Middle frontal gyrus (tissue), 1 donor: Measurements from ENCODE around the gene OR1N2.
"Not testable (repeated sequence)": the region's sequence is repeated elsewhere in the genome, so short reads cannot be mapped to it uniquely, and the experiment has no call there.

Source experiments
- DNase-seq: peaks from one replicate; pipeline ENCODE4 v3.0.0-alpha.2; 2015; ENCODE audit warnings: low spot score; ENCODE audit errors: extremely low spot score

Gene OR1N2, protein sequence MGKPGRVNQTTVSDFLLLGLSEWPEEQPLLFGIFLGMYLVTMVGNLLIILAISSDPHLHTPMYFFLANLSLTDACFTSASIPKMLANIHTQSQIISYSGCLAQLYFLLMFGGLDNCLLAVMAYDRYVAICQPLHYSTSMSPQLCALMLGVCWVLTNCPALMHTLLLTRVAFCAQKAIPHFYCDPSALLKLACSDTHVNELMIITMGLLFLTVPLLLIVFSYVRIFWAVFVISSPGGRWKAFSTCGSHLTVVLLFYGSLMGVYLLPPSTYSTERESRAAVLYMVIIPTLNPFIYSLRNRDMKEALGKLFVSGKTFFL

GRCh38 chr9:122552812-122553211, at the start of gene OR1N2:
TSS of gene OR1N2 (plus strand) at chr9:122553112. CDS start at chr9:122553212, 100 bp downstream.
- no peak for DNase-seq

GRCh38 chr9:122506964-122507363, 45.9 kb upstream of the OR1N2 start:
- no peak for DNase-seq

DNA sequence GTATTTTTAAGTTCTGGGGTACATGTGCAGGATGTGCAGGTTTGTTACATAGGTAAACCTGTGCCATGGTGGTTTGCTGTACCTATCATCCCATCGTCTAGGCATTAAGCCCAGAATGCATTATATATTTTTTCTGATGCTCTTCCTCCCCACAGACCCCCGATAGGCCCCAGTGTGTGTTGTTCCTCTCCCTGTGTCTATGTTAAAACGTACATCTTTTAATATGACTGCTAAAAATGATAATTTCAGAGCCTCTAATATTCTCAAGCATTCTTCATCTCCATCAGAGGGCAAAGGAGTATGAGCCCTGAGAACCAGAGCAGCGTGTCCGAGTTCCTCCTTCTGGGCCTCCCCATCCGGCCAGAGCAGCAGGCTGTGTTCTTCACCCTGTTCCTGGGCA, 42.4 kb upstream of the OR1N2 start, which contains the start of gene OR1J2:
OR1J2 (plus strand) TSS at position 301 of the 400 bp plus-strand sequence; CDS start at position 301, 0 bp downstream.
- no peak for DNase-seq

DNA sequence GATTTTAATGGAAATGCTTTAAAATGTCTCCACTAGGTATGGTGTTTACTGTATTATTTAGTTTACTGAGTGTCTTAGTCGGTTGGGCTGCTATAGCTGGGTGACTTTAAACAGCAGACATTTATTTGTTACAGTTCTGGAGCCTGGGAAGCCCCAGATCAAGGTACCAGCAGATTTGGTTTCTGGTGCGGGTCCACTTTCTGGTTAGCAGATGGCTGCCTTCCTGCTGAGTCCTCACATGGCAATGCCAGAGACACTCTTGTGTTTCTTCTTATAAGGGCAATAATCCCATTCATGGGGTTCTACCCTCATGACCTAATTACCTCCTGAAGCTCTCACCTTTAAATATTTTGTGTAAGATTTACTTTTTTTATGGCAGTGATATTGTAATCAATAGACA, 34.7 kb upstream of the OR1N2 start:
- DNase-seq, result no peak

GRCh38 chr9:122518841-122519240, 34.1 kb upstream of the OR1N2 start, which contains the start of gene OR1J4:
TSS of gene OR1J4 (plus strand) at chr9:122519141. CDS start at chr9:122519141, 0 bp downstream.
- DNase-seq, result no peak

- DNase-seq, result no peak
Observed at GRCh38 chr9:122519376-122519775, 33.5 kb upstream of the OR1N2 start.

- no peak for DNase-seq
Observed at GRCh38 chr9:122526602-122527001, 26.3 kb upstream of the OR1N2 start.

GRCh38 chr9:122527193-122527592, 25.7 kb upstream of the OR1N2 start, which contains the start of gene OR1N1:
TSS of gene OR1N1 (minus strand) at chr9:122527293. CDS start at chr9:122527293, 0 bp downstream.
- DNase-seq, result no peak

GRCh38 chr9:122531157-122531556, 21.8 kb upstream of the OR1N2 start:
- not testable (repeated sequence) for DNase-seq

GRCh38 chr9:122536134-122536533, 16.8 kb upstream of the OR1N2 start:
- no peak for DNase-seq

- not testable (repeated sequence) for DNase-seq
Observed at GRCh38 chr9:122537066-122537465, 15.8 kb upstream of the OR1N2 start.

DNA sequence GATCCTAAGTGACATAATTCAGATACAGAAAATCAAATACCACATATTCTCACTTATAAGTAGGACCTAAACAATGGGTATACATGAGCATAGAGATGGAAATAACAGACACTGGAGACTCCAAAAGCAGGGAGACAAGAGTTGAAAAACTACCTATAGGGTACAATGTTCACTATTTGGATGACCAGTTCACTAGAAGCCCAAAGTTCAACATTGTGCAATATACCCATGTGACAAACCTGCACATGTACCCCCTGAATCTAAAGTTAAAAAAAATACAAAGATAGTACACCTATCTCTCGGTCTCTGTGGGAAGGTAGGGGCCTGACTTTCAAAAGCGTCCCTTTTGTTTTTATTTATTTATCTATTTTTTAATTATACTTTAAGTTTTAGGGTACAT, 14.2 kb upstream of the OR1N2 start:
- DNase-seq, result no peak

DNA sequence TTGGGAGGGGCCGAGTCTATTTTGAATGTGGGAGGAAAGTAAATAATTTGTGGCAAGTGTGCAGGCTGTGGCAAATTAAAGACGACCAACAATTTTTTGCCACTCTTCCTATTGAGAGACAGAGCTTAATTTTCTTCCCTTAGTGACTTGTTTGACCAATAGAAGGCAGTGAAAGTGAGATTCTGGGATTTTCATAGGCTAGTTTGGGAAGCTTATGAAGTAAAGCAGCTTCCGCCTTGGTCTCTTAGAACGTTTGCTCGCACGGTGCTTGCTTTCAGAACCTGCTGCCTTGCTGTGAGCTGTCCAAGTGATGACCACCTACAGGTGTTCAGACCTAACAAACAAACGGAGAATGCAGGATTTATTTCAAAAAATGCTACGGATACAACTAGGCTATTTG, 6.7 kb upstream of the OR1N2 start:
- DNase-seq, result no peak

DNA sequence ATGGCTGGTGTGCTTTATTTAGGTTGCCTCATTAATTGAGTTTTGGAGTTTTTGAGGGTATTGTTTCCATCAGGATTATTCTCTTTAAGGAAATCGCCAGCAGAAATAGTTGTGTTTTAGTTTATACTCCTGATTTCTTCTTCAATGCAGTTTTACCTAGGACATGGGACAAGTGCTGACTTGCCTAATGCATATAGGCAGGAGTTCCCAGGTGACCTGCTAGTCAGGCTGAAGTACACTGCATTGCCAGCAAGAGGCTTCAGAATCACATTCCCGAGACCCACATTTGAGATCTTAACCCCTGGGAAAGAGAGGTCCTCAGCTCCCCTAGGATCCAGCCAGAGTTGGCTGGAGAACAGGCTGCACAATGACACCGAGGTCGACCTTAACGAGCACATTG, 1.5 kb upstream of the OR1N2 start:
- DNase-seq, result no peak

DNA sequence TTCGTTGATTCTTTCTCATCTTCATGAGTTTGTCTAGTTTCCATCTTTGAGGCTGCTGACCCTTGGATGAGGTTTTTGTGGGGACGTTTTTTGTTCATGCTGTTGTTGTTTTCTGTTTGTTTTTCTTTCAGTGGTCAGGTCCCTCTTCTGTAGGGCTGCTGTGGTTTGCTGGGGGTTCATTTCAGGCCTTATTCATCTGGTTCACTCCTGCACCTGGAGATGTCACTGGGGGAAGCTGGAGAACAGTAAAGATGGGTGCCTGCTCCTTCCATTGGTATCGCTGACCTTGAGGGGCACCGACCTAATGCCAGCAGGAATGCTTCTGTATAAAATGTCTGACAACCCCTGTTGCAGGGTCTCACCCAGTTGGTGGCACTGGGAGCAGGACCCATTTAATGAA, 8.5 kb downstream of the OR1N2 start:
- DNase-seq, result no peak

GRCh38 chr9:122562134-122562760, 9.3 kb downstream of the OR1N2 start:
- DNase-seq, result no peak

GRCh38 chr9:122567901-122568300, 15.0 kb downstream of the OR1N2 start:
- DNase-seq, result no peak

DNA sequence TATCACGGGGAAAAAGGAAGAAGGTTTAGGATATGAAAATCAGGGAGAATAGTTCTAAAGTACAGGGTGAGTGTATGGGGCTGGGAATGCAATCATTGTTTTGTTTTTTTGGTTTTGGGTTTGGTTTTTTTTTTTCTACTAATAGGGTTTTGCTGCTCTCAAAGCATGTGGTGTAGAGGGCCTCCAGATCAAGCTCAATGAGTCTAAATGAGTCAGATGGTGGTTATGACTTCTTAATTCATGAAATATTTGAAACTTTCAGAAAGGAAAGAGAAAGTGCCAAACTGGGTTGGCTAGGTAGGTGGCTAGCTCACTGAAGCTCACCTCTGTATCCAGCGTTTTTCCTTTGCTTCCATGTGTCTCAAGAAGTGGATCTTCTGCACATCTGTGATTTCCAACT, 19.5 kb downstream of the OR1N2 start:
- DNase-seq, result no peak

- no peak for DNase-seq
Observed at GRCh38 chr9:122579874-122580273, 27.0 kb downstream of the OR1N2 start.

DNA sequence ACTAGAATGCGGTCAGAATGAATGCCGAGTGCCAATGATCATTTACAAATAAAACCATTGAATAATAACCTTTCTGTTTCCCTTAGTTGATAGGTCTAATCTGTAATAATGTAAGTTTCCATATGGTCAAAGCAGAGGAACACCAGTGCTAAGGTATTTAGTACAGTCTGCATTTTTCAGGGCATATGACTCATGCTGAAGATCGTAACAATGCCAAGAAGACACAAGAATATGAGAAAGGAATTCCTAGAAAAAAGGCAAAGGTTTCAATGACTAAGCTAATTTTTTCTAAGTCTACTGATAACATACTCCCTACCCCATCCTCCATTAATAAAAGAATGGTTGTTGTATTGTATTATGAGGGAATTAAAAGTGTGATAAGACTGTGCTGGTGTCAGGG, 27.4 kb downstream of the OR1N2 start:
- DNase-seq, result no peak

DNA sequence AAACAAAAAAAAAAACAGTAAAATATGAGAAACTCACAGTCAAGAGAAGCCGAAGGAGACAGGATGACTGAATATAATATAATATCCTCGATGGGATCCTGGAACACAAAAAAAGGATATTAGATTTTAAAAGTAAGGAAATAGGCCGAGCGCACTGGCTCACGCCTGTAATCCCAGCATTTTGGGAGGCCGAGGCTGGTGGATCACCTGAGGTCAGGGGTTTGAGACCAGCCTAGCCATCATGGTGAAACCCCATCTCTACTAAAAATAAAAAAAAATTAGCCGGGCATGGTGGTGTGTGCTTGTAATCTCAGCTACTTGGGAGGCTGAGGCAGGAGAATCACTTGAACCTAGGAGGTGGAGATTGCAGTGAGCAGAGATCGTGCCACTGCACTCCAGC, 30.4 kb downstream of the OR1N2 start, which contains the start of gene OR1L8:
OR1L8 (minus strand) TSS at position 101 of the 400 bp plus-strand sequence. CDS start 14,907 bp downstream, outside the sequence.
- not testable (repeated sequence) for DNase-seq
